Measurements from ENCODE around the gene PIGL.
A peak's percentile ranks its signal among the peaks of the same experiment; 100 is the strongest.

PIGL gene

DNA sequence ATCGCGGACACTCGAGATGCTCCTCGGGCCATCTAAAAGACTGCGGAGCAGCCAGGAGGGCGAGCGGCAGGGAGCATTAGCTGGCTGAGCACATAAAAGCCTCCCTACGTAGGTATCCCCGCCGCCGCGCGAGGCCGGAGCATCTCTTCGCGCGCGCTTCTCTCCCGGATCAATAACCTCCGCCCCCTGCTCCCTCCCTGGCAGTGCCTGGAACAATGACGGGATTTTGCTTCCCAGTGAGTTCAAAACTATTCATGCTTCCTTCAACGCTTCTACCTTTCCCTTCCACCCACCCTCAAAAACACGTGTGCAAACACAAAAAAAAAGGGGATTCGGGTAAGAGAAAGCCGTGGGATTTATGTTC is 135.3 kb downstream of the PIGL start:
- in situ Hi-C loops (cut with MboI; ENCODE audit: low sequenced_read_pairs, unreplicated experiment): no loop called here
- TF ChIP-seq, protein P1, sequence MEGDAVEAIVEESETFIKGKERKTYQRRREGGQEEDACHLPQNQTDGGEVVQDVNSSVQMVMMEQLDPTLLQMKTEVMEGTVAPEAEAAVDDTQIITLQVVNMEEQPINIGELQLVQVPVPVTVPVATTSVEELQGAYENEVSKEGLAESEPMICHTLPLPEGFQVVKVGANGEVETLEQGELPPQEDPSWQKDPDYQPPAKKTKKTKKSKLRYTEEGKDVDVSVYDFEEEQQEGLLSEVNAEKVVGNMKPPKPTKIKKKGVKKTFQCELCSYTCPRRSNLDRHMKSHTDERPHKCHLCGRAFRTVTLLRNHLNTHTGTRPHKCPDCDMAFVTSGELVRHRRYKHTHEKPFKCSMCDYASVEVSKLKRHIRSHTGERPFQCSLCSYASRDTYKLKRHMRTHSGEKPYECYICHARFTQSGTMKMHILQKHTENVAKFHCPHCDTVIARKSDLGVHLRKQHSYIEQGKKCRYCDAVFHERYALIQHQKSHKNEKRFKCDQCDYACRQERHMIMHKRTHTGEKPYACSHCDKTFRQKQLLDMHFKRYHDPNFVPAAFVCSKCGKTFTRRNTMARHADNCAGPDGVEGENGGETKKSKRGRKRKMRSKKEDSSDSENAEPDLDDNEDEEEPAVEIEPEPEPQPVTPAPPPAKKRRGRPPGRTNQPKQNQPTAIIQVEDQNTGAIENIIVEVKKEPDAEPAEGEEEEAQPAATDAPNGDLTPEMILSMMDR (IDR thresholded peaks at IDR 0.05; ENCODE audit: borderline replicate concordance, control extremely low read depth, extremely low read depth, insufficient read depth, missing control alignments): no peak
- DNase-seq (ENCODE audit: low spot score): peak; percentile 54

DNA sequence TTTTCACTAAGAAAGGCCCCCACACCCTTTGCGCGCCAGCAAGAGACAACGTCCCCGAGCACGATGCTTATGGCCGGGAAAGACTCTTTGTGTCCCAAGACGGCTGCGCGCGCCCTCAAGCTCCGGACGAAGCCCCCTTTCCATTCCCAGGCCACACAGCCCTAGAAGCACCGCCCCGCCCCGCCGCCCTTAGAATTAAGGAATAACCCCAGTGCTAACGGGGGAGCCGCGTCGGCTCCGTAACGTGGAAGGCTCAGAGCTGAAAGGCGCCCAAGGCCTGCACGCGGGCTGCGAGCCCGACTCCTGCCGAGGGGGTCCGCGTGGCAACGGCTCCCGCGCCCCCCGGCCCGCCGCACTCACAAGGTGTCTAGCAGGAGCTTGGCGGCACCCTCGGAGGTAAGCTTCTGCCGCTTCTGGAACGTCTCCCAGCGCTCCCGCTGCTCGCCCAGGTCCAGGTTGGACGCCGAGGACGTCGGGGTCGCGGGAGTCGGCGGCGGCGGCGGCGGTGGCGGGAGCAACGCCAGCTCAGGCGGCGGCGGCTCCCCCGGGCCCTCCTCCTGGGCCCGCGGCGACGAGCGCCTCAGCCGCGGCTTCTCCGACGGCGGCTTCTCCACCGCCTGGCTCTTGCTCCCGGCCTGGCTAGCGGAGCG is 135.8 kb downstream of the PIGL start:
- DNase-seq (ENCODE audit: low spot score): peak; percentile 48
- in situ Hi-C loops (cut with MboI; ENCODE audit: low sequenced_read_pairs, unreplicated experiment): no loop called here

DNA sequence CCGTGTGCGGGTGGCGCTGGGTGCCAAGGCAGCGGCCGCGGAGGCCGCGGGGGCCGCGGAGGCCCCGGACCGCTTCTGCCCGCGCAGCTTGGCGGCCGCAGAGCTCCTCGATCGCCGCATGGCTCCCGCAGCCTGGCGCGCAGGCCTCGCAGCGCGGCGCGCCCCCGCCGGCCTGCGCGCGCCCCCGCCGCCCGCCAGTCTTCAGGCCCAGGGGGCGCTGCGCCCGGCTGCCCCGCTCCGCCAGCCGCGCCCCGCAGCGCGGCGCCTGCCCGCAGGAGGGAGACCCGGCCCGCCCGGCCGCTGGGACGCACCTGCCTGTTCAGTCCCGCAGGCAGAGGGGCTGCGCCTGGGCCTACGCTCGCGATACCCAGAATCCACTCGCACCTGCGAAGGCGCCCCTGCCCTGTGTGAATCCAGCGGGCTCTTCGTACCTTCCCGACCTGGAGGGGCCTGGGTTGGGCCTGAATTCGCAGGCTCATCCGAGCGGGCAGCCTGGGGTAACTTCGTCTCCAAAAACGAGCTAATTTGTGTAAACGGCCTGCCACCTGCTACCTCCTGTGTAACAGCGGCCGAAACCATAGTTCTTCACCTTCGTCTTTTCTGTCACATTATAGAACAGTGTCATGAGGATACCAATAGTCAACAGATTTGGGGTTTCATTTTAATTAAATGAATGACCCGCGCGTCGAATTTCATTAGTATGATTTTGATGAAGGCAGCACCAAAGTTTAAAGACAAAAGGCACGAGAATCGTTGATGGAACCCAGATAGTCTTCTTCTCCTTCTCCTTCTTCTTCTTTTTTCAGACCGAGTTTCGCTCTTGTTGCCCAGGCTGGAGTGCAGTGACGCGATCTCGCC is 136.5 kb downstream of the PIGL start, which contains the start of gene CENPV:
TSS of gene CENPV (minus strand) at position 153 of the 858 bp plus-strand sequence. CDS start at position 120, 33 bp downstream.
- TF ChIP-seq, protein P1 (IDR thresholded peaks at IDR 0.05; ENCODE audit: borderline replicate concordance, control extremely low read depth, extremely low read depth, insufficient read depth, missing control alignments): peak; percentile 52
- peak; percentile 87 for DNase-seq (ENCODE audit: low spot score)
- in situ Hi-C loops (cut with MboI; ENCODE audit: low sequenced_read_pairs, unreplicated experiment): no loop called here

More for the DNA sequence above, 135.8 kb downstream of the PIGL start:
- TF ChIP-seq, protein P1 (IDR thresholded peaks at IDR 0.05; ENCODE audit: borderline replicate concordance, control extremely low read depth, extremely low read depth, insufficient read depth, missing control alignments): no peak

DNA sequence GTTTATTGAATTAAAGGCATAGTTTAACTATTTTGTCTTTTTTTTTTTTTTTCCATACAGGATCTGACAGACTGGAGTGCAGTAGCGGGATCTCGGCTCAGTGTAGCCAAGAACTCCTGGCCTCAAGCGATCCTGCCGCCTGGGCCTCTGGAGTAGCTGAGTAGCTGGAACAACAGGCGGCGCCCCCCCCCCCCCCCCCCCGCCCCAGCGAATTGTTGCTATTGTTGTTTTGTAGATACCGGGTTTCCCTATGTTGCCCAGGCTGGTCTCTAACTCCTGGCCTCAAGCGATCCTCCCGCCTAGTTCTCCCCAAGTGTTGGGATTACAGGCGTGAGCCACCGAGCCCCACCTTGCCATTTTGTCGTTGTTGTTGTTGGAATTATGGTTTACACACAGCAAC is 137.6 kb downstream of the PIGL start:
- no peak for DNase-seq (ENCODE audit: low spot score)
- TF ChIP-seq, protein P1 (IDR thresholded peaks at IDR 0.05; ENCODE audit: borderline replicate concordance, control extremely low read depth, extremely low read depth, insufficient read depth, missing control alignments): no peak
- in situ Hi-C loops (cut with MboI; ENCODE audit: low sequenced_read_pairs, unreplicated experiment): no loop called here

DNA sequence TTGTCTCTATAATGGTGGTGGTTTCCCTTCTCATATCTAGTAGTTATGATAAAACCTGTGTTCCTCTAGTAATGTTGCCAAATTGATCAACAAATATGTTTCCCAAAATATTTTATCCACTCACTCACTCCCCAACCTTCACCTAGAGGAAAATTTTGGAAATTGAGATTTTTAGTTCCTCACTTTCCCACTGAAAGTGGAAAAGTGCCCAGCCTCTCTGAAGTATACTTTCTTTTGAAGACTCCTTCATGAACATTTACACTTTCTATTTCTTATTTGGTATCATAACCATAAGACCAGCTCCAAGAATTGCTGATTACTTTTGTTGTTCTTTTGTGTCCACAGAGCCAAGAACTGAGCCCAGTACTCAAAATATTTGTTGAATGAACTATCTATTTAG is 141.4 kb downstream of the PIGL start:
- TF ChIP-seq, protein P1 (IDR thresholded peaks at IDR 0.05; ENCODE audit: borderline replicate concordance, control extremely low read depth, extremely low read depth, insufficient read depth, missing control alignments): no peak
- no peak for DNase-seq (ENCODE audit: low spot score)
- in situ Hi-C loops (cut with MboI; ENCODE audit: low sequenced_read_pairs, unreplicated experiment): no loop called here

DNA sequence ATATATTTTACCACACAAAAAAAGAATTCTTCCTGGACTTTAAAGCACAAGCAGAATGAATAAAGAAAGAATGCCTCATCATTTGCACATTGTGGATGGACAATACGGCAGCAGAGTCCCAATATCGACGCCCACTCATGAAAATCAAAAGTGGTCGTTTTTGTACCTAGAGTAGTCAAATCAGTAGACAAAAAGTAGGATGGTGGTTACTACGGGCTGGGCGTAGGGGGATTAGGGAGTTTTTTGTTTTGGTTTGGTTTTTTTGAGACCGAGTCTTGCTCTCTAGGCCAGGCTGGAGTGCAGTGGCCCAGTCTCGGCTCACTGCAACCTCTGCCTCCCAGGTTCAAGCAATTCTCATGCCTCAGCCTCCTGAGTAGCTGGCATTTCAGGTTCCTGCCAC is 144.9 kb downstream of the PIGL start:
- TF ChIP-seq, protein P1 (IDR thresholded peaks at IDR 0.05; ENCODE audit: borderline replicate concordance, control extremely low read depth, extremely low read depth, insufficient read depth, missing control alignments): no peak
- DNase-seq (ENCODE audit: low spot score): no peak
- in situ Hi-C loops (cut with MboI; ENCODE audit: low sequenced_read_pairs, unreplicated experiment): loop anchor here (10.0 kb wide), 1 partner anchor 163 kb away; no protein-coding TSS in a partner anchor

All from GM13976 (cell line).